ENCODE results near the gene WDR20. TPM values are rescaled to one million over a fixed set of nuclear protein-coding genes. Genes with fewer than 3 reads are reported as not detected.

The WDR20 gene
- total and polyA plus RNA-seq, 10 of the 15 experiments (the other 5 are each of a cell fraction or from before 2014, with no cell fraction given) = 9.1 to 25.9 (median 18.4) TPM

- TF ChIP-seq, protein P1, sequence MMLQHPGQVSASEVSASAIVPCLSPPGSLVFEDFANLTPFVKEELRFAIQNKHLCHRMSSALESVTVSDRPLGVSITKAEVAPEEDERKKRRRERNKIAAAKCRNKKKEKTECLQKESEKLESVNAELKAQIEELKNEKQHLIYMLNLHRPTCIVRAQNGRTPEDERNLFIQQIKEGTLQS (IDR thresholded peaks at IDR 0.05; ENCODE audit: borderline replicate concordance, extremely low read depth, low read depth, low read length) = no peak
- TF ChIP-seq, protein P2, sequence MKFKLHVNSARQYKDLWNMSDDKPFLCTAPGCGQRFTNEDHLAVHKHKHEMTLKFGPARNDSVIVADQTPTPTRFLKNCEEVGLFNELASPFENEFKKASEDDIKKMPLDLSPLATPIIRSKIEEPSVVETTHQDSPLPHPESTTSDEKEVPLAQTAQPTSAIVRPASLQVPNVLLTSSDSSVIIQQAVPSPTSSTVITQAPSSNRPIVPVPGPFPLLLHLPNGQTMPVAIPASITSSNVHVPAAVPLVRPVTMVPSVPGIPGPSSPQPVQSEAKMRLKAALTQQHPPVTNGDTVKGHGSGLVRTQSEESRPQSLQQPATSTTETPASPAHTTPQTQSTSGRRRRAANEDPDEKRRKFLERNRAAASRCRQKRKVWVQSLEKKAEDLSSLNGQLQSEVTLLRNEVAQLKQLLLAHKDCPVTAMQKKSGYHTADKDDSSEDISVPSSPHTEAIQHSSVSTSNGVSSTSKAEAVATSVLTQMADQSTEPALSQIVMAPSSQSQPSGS (IDR thresholded peaks at IDR 0.05; ENCODE audit: low read length) = no peak
- TF ChIP-seq ZZZ3 (IDR thresholded peaks at IDR 0.05; ENCODE audit: control insufficient read depth, insufficient read length, low read depth) (no peak), RELA (IDR thresholded peaks at IDR 0.05; ENCODE audit: borderline replicate concordance, partially characterized antibody) (no peak), SMAD5 (IDR thresholded peaks at IDR 0.05; ENCODE audit: low read depth) (no peak), E2F8 (IDR thresholded peaks at IDR 0.05; ENCODE audit: low read depth, partially characterized antibody) (no peak)
These were observed 70.8 kb downstream of the WDR20 start (continued) for GRCh38 chr14:102210421-102211042.

GRCh38 chr14:102211240-102211639 is 71.5 kb downstream of the WDR20 start:
- H3K4me3 ChIP-seq = no peak overlapping the region
- RAD21 ChIA-PET (ENCODE audit: unreplicated experiment) = no interaction called here
- TF ChIP-seq NR2C2 (IDR thresholded peaks at IDR 0.05; ENCODE audit: borderline replicate concordance, control insufficient read depth, insufficient read length, low read depth) (no peak), RELA (IDR thresholded peaks at IDR 0.05; ENCODE audit: borderline replicate concordance, partially characterized antibody) (no peak), SIX5 (IDR thresholded peaks at IDR 0.05; ENCODE audit: low read depth, low read length, severe bottlenecking) (no peak), STAT1 (conservative IDR thresholded peaks at IDR 0.05) (no peak), EZH2 (IDR thresholded peaks at IDR 0.05; ENCODE audit: borderline replicate concordance, control insufficient read depth, low read depth, low read length) (no peak), BRCA1 (IDR thresholded peaks at IDR 0.05; ENCODE audit: low read depth, low read length) (no peak), NBN (IDR thresholded peaks at IDR 0.05) (no peak)
- H3K36me3 ChIP-seq (ENCODE audit: control insufficient read depth in 2 of 2, insufficient read depth in 2 of 2, low read length in 1 of 2) = peaks cover 10 to 12% of the 10 kb centered on the region in 2 experiments; a peak in 3 of 4 replicates
- in situ Hi-C loops (cut with MboI) (no loop called here), intact Hi-C loops (cut with micrococcal nuclease; ENCODE audit: unreplicated experiment) (no loop called here)
- H3K4me2 ChIP-seq (ENCODE audit: control insufficient read depth, insufficient read depth) = no peak overlapping the region
- POLR2A ChIA-PET = no interaction called here
- H3K27ac ChIP-seq (ENCODE audit: control insufficient read depth, insufficient read depth) = no peak overlapping the region
- SMC1A ChIA-PET (ENCODE audit: uncharacterized antibody, unreplicated experiment) = no interaction called here
- no TSS peak for BruUV-seq (replicated peaks)
- no peak overlapping the region for H3K9ac ChIP-seq (ENCODE audit: control insufficient read depth, insufficient read depth, low read length)
- no peaks in the 10 kb centered on the region for H3K9me3 ChIP-seq (replicated peaks; ENCODE audit: control insufficient read depth, insufficient read depth, low read length)
- H3K79me2 ChIP-seq (ENCODE audit: control insufficient read depth, insufficient read depth, low read length) = no peaks in the 10 kb centered on the region
- no peaks in the 10 kb centered on the region for H3K4me1 ChIP-seq (ENCODE audit: control insufficient read depth, insufficient read depth, low read length)
- H2AFZ ChIP-seq (ENCODE audit: control insufficient read depth, low read depth, low read length) = no peak overlapping the region
- FAIRE-seq (no peak), ATAC-seq (no peak), DNase-seq (ENCODE audit: low read depth, low spot score) (no peak)
- H4K20me1 ChIP-seq (ENCODE audit: control insufficient read depth, insufficient read depth) = no peaks in the 10 kb centered on the region
- WGBS (ENCODE audit: insufficient coverage, insufficient replicate concordance, low lambda C conversion rate, missing lambda C conversion rate) = 98% methylated on average over 12 of the region's 12 CpGs
- CTCF ChIA-PET = interaction anchor here (0.8 kb wide), 1 partner anchor 441 kb away, joined by 3 read pairs; no protein-coding TSS in a partner anchor
- H3K27me3 ChIP-seq (replicated peaks in 1 of 2; ENCODE audit: control insufficient read depth in 2 of 2, insufficient read depth in 2 of 2, low read length in 1 of 2) = no peaks in the 10 kb centered on the region

All from GM12878 (cell line).